GM19238 (cell line): ENCODE measurements around the gene ALK.

Source experiments
- DNase-seq: peaks from one replicate; pipeline ENCODE4 v3.0.0; 2011; ENCODE audit warnings: low spot score; ENCODE audit not compliant: insufficient read length

ALK gene

GRCh38 chr2:29504746-29505145, 416.6 kb downstream of the ALK start:
- DNase-seq = no peak

DNA sequence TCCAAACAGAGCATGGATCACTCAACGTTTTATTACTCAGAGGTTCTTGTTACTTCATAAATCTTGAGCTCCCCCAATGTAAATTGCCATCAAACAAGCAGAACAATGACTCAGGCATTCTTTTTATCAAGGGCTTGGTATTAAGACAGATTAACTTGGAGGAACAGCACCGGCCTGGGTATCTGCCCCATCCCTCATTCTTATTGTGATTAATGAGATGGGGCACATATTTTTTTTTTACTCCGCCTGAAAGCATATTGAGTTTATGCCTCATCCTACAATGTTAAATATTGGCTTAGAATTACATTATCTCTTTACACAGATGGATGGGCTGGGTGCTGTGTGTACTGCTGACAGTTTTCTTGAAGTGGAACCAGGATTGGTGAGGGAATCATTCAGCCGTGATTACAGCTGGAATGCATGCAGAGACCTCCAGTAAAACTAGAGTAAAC, 418.9 kb downstream of the ALK start:
- DNase-seq = no peak

DNA sequence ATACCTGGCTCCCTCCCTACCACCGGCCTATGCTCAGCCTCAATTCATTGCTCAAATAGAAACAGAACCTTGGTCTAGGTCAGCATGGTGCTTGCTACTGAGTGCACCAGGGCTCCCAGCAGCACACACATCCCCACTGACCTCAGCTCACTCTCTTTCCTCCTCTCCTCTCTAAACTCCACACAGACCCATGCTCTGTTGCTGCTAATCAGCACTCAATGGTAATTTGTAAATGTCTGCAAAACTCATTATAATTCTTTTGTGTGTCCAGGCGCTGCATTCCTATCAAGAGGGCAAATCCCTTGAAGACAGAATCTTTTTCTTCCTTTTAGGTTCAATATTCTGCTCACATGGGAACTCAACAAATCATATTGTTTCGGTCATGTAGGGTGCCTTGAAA, 424.0 kb downstream of the ALK start:
- no peak for DNase-seq

DNA sequence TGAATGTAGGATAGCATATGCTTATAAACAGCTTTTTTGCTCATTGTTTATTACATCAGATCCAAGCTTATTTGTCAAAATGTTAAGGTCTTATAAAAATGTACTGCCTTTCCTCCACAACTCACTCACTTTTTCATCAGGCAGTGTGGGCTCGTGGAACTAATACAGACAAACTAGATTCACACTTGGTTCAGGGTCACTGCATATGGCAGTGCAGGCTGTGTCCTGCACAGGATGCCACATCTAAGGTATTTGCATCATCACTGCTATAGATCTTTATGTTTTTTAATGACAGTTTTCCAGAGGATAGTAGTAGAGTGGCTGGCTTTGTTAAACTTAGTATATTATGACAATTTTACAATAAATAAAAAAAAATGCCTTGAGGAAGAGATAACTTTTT, 425.2 kb downstream of the ALK start:
- DNase-seq = no peak

DNA sequence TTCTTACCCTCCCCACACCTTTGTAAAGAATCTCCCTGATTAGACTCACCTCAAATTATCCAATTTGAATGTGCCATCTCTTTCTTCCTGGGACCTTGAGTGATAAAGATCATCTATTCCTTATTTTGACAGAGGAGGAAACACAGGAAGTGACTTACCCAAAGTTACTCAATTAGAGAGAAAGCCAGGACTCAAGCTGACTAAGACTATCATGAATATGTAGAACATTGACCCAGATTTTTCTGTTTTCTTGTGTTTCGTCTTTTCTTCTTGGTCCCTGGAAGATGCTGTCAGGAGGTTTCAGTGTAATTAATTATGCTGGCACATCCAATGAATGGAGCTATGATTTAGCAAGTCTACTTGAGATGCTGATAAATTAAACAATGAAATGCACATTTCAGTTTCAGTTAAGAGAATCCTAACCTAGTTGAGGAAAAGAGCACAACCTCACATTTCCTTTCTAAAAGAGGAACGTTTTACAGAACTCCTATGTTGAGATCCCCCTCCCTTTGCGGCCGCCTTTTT, 425.8 kb downstream of the ALK start:
- DNase-seq = no peak

DNA sequence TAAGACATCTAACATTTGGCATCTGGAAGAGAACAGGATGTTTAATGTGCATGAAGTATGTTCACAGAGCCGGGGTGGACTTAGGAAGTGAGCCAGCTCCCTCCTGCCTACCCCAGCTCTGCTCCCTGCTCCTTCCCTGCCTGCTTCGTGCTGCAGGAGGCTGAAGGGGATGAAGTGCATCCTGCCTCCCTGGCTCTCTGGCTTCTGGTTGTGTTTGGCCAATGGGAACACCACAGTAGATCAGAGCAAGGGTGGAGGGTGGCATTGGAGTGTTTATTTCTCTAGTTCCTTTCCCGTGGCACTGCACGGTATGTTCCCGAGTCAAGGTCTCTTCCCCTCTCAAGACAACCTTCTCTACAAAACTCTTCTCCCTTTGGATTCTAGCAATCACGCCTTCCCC, 426.3 kb downstream of the ALK start:
- no peak for DNase-seq

DNA sequence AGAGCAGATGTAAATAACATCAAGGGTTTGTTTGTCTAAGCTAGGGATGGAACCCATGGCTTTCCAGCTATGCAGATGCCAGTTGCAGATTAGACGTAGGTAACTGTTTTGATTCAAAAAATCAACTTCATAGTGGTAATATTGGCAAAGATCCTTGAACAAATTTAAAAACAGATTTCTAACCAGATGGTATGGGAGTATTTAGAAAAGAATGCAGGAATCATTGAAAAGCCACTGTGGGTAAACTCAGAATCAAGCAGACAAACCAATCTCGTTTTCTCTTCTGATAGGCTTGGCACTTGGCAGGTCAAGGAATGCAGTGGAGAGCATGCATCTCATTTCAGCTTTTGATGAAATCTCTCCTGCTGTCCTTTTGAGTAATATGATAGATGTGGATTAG, 428.7 kb downstream of the ALK start:
- no peak for DNase-seq

DNA sequence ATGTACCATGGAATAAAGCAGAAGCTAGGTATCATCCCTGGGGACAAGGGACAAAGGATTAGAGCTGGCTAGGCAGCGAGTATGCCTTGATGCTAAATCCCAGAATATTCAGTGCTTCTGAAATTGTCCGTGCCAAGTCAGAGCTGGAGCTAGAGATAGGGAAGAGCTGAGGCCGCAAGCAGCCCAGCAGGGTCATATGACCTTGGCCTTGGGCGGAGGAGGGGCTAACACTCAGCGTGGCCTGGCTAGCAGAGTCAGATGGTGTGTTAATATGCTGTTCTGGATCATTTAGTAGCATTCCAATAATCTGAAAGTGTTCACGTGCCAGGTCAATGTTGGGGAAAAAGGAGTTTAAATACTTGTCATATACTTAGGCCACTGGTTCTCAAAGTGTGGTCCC, 431.3 kb downstream of the ALK start:
- no peak for DNase-seq

DNA sequence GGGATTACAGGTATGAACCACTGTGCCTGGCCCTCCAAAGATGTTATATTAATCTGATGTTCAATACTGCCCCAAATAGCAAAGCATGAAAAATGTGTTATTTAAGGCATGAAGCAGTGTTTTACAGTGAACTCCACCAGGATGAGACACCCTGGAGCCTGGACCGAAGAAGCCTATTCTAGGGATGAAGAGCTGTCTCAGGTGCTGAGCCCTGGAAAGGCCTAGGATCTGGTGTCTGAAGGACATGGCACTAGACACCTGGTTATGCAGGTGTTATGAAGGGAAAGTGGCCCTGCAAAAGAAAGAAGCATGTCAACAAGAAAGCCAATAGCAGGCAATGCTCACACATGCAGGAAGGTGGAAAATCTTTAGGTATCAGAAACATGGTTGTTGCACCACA, 431.8 kb downstream of the ALK start:
- no peak for DNase-seq

- DNase-seq = no peak
Measured at GRCh38 chr2:29487967-29488555, 433.3 kb downstream of the ALK start.

- no peak for DNase-seq
Measured at GRCh38 chr2:29485631-29486030, 435.8 kb downstream of the ALK start.

- DNase-seq = no peak
Measured at GRCh38 chr2:29485117-29485516, 436.3 kb downstream of the ALK start.

DNA sequence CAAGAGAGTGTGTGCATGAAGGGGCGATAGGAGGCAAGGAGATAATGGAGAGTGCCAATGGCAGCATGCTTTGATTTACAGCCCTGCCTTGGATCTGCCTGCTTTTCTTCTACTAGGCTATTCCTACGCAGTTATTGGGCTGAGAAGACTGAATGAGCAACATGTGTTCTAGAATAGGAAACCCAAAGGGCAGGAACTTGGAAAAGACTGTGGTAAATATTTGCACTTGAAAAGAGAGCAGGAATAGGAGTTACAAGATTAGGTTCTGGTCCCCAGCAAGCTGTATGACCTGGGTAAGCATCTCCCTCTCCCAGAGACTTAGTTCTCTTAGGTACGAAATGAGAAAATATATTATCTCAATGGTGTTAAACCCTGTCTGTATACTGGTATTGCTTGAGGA, 438.5 kb downstream of the ALK start:
- DNase-seq = no peak

- DNase-seq = no peak
Measured at GRCh38 chr2:29482348-29482747, 439.0 kb downstream of the ALK start.

- no peak for DNase-seq
Measured at GRCh38 chr2:29481313-29481712, 440.1 kb downstream of the ALK start.

DNA sequence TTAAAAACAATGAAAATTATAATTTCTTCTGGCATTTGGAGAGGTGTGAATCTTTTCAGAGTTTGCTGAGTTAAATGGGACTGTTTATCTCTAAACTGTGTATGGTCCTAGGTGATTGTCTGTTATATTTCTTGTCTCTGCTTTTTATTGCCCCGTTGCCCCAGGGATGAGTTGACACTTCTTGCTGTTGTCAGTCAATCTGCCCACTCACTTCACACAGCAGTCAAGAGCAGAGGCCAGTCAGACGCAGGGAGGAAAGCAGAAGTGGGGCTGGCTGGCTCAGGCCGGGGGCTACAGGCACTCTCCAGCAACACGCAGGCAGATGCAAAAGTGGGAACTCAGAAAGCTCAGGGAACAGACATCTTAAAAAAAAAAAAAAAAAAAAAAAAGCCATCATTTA, 441.0 kb downstream of the ALK start:
- no peak for DNase-seq

GRCh38 chr2:29479401-29479800, 442.0 kb downstream of the ALK start:
- DNase-seq = no peak

- DNase-seq = no peak
Measured at GRCh38 chr2:29478641-29479040, 442.7 kb downstream of the ALK start.

DNA sequence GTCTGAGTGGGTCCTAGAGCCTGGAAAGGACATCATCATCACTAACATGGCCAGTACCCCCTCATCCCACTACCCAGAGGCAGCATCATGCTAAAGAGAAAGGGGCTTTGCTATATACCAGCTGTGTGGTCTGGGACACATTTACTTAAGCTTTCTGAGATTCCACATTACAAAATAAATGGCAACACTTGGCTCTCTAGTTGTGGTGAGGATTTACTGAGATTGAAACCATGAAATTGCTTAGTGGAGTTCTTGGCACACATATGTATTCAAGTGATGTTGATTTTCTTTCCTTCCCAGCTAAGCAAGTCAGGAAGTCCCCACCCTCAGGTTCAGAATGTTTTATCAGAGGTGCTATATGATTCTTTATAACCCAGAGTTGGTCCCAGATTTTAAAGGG, 444.2 kb downstream of the ALK start:
- DNase-seq = no peak

DNA sequence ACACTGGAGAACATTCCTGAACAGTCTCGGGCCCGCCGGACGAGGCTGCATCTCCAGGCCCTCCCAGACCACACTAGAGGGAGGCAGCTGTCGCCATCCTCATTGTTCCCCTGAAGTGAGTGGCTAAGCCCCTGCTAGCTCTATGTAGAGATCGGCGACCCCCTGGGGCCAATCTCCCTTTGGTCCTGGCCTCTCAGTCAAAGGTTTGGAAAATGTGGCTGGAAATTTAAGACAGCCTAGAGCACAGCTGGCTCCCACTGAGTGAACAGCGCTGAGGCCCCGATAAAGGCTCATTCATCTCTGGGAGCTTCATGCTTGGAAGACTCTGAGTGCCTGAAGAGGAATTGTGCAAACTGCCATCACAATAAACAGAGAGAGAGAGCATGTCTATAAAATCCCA, 445.9 kb downstream of the ALK start:
- DNase-seq = no peak

DNA sequence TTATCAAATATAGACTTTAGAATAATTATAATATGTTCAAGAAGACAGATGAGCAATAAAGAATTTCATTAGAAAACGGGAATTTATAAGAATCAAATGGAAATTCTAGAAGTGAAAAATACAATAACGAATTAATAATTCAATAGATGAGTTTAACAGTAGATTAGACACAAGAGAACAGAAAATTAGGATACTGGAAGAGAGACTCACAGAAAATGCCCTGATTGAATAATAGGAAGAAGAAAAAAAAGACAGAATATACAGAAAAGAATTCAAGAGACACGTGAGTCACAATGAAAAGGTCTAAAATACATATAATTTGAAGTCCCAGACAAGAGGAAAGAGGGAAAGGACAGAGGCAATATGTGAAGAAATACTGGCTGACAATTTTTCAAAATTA, 451.4 kb downstream of the ALK start:
- DNase-seq = no peak

- DNase-seq = no peak
Measured at GRCh38 chr2:29469516-29469915, 451.9 kb downstream of the ALK start.

DNA sequence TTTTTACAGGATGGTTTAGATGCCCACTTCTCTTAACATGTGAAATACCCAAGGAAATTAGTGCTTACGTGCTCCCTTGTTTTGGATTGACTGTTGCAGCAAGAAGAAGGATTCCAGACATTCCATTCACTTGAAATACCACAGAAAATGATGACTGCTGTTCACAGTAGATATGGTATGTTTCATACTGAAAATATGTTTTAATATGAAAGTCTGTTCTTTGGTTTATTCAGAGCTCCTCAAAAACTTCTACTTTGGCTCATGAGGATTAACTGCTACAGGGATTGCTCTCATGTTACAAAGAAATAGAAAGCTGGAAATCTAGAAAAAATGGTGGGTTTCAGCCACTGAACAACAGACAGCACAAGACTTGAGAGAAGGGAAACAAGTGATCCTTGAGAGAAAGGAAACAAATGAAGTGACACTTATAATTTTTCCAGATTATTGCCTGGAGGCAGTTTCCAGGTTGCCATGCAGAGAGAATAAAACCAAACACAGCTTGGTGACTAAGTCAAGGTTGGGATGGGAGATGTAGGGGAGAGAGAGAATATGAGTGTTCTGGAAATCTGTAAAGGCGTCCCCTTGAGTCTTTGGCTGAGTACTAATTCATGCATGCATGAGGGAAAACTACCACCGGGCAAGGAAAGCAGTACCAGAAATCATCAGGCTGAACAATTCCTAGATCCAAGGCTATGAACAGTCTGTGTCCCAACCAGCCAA, 458.0 kb downstream of the ALK start:
- DNase-seq = no peak
